HG02759 (cell line): Measurements from ENCODE around the gene IMMP2L.

ENCODE experiments used
- ATAC-seq: cut with Tn5 transposase; IDR thresholded peaks from one replicate; pipeline ENCODE4 v1.9.1; 2021; ENCODE audit warnings: mild to moderate bottlenecking, moderate library complexity; ENCODE audit not compliant: unreplicated experiment

Gene IMMP2L

GRCh38 chr7:110911632-110912031 is 650.7 kb downstream of the IMMP2L start:
- no peak for ATAC-seq

- no peak for ATAC-seq
Observed at GRCh38 chr7:110909117-110909516, 653.2 kb downstream of the IMMP2L start.

- no peak for ATAC-seq
Observed at GRCh38 chr7:110905773-110906566, 656.3 kb downstream of the IMMP2L start.

GRCh38 chr7:110898516-110898915 is 663.8 kb downstream of the IMMP2L start:
- no peak for ATAC-seq

GRCh38 chr7:110897538-110897937 is 664.8 kb downstream of the IMMP2L start:
- ATAC-seq = no peak

GRCh38 chr7:110894111-110894510 is 668.2 kb downstream of the IMMP2L start:
- no peak for ATAC-seq

- ATAC-seq = no peak
Observed at GRCh38 chr7:110891197-110891596, 671.1 kb downstream of the IMMP2L start.

- ATAC-seq = no peak
Observed at GRCh38 chr7:110890101-110890500, 672.2 kb downstream of the IMMP2L start.

- ATAC-seq = no peak
Observed at GRCh38 chr7:110889335-110889734, 673.0 kb downstream of the IMMP2L start.

- no peak for ATAC-seq
Observed at GRCh38 chr7:110888641-110889040, 673.7 kb downstream of the IMMP2L start.

- ATAC-seq = no peak
Observed at GRCh38 chr7:110885474-110885873, 676.8 kb downstream of the IMMP2L start.

- no peak for ATAC-seq
Observed at GRCh38 chr7:110881721-110882120, 680.6 kb downstream of the IMMP2L start.

GRCh38 chr7:110880971-110881370 is 681.3 kb downstream of the IMMP2L start:
- no peak for ATAC-seq

GRCh38 chr7:110877016-110877415 is 685.3 kb downstream of the IMMP2L start:
- ATAC-seq = no peak

GRCh38 chr7:110875346-110875745 is 686.9 kb downstream of the IMMP2L start:
- ATAC-seq = no peak

GRCh38 chr7:110871856-110872255 is 690.4 kb downstream of the IMMP2L start:
- no peak for ATAC-seq

GRCh38 chr7:110870926-110871325 is 691.4 kb downstream of the IMMP2L start:
- no peak for ATAC-seq

- ATAC-seq = no peak
Observed at GRCh38 chr7:110868458-110868857, 693.8 kb downstream of the IMMP2L start.

- ATAC-seq = no peak
Observed at GRCh38 chr7:110867771-110868170, 694.5 kb downstream of the IMMP2L start.

GRCh38 chr7:110863258-110863657 is 699.0 kb downstream of the IMMP2L start:
- ATAC-seq = no peak

- ATAC-seq = no peak
Observed at GRCh38 chr7:110861163-110861562, 701.1 kb downstream of the IMMP2L start.

GRCh38 chr7:110857106-110857505 is 705.2 kb downstream of the IMMP2L start:
- no peak for ATAC-seq

GRCh38 chr7:110856704-110857103 is 705.6 kb downstream of the IMMP2L start:
- ATAC-seq = no peak
